Thyroid gland (tissue), 4 donors: ENCODE measurements around the gene RPL18.

Experiments
- CTCF ChIP-seq, 6 experiments: fragments of 200-600 bp in 3 of 6; fragments of 450-650 bp in 3 of 6; sonication (generic) in 3 of 6; IDR thresholded peaks; one replicate each; pipeline ENCODE4 v1.5.1; 2016 to 2019; ENCODE audit warnings: antibody characterized with exemption in 6 of 6, mild to moderate bottlenecking in 2 of 6, inconsistent platforms in 1 of 6, moderate library complexity in 1 of 6
- POLR2A ChIP-seq, 2 donors: fragments of 450-650 bp; IDR thresholded peaks; one replicate each; pipeline ENCODE4 v1.6.1; 2017; ENCODE audit warnings: antibody characterized with exemption in 2 of 2, mild to moderate bottlenecking in 2 of 2, moderate library complexity in 1 of 2

GRCh38 chr19:48603850-48604249 lies 15.1 kb downstream of the RPL18 start:
- TF ChIP-seq POLR2A (IDR thresholded peaks at IDR 0.05) (no peak), CTCF (IDR thresholded peaks at IDR 0.05) (no peak)
